Lung microvascular endothelial cell (primary cell): ENCODE measurements around the gene HSPA1B. TPM values are rescaled to one million over a fixed set of nuclear protein-coding genes. Genes with fewer than 3 reads are reported as not detected.

Source experiments
- DNase-seq, 2 donors: peaks; one replicate each; pipeline versions ENCODE4 v3.0.0 to v3.0.0-alpha.2; 2010; ENCODE audit warnings: low read depth in 2 of 2
- total RNA-seq: library from RNA; depleted of rRNA; stranded (reverse); fragments of >200 nt; gene quantifications from 2 replicates; pipeline ENCODE4 v1.2.1, GENCODE V29; 2014

HSPA1B gene
- total RNA-seq, 1 donor from 2014 or later = 30.2 TPM

DNA sequence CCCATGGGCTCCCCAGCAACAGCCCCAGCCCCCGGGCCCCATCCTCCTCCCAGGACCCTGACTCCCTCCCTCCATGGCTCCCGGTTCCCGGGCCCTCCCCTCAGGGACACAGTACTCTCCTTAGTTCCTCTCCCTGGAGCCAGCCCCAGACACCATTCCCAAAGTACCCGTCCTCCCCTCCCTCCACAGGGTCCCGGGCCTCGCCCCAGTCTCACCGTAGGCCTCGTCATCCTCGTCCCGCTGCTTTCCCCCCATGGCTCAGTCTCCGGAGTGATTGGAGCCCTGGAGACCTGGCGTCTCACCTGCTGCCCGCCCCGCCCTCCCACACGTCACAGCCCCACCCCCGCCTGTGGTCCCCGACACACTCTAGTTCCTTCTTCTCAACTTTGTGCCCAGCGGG lies 51.2 kb downstream of the HSPA1B start, which contains the start of gene SLC44A4:
SLC44A4 (minus strand) TSS at position 272 of the 400 bp plus-strand sequence; CDS start at position 255, 17 bp downstream.
- DNase-seq = no peak

DNA sequence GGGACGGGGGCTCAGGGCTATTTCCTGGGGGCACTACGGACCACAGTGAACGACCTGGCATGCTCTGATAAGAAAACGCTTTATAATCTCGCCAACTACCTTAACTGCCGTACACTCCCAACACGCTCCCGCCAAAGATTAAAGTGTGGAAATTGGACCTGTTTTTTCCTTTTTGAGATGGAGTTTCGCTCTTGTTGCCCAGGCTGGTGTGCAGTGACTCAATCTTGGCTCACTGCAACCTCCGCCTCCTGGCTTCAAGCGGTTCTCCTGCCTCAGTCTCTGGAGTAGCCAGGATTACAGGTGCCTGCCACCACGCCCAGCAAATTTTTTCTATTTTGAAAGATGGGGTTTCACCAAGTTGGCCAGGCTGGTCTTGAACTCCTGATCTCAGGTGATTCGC lies 51.6 kb downstream of the HSPA1B start:
- no peak for DNase-seq

Other genes with a start within 250 kb of the HSPA1B start
- gene LTB, start 245.3 kb upstream of the HSPA1B start, total RNA-seq = 6.7 and 9.2 TPM in 2 replicates
- gene LST1, start 241.5 kb upstream of the HSPA1B start, total RNA-seq = not detected in 2 replicates
- gene NCR3, start 234.7 kb upstream of the HSPA1B start, total RNA-seq = not detected in 2 replicates
- gene AIF1, start 212.5 kb upstream of the HSPA1B start, total RNA-seq = not detected in 2 replicates
- 19.4 and 27.2 TPM in 2 replicates for gene PRRC2A, start 207.0 kb upstream of the HSPA1B start, total RNA-seq
- gene BAG6, start 175.1 kb upstream of the HSPA1B start, total RNA-seq = 88.3 and 111 TPM in 2 replicates
- gene APOM, start 171.8 kb upstream of the HSPA1B start, total RNA-seq = 0.22 and 0.40 TPM in 2 replicates
- 15.5 and 24.0 TPM in 2 replicates for gene C6orf47, start 167.0 kb upstream of the HSPA1B start, total RNA-seq
- gene GPANK1, start 162.7 kb upstream of the HSPA1B start, total RNA-seq = 8.5 and 12.1 TPM in 2 replicates
- 64.1 and 67.6 TPM in 2 replicates for gene CSNK2B, start 161.7 kb upstream of the HSPA1B start, total RNA-seq
- gene LY6G5B, start 157.8 kb upstream of the HSPA1B start, total RNA-seq = 0.44 and 1.2 TPM in 2 replicates
- gene LY6G5C, start 146.7 kb upstream of the HSPA1B start, total RNA-seq = 1.4 and 1.7 TPM in 2 replicates
- 41.2 and 69.8 TPM in 2 replicates for gene ABHD16A, start 124.4 kb upstream of the HSPA1B start, total RNA-seq
- not detected in 2 replicates for gene LY6G6F, start 120.9 kb upstream of the HSPA1B start, total RNA-seq
- gene LY6G6D, start 112.4 kb upstream of the HSPA1B start, total RNA-seq = not detected in 2 replicates
- not detected in 2 replicates for gene LY6G6C, start 106.0 kb upstream of the HSPA1B start, total RNA-seq
- gene MPIG6B, start 104.4 kb upstream of the HSPA1B start, total RNA-seq = not detected in 2 replicates
- 109 and 159 TPM in 2 replicates for gene DDAH2, start 98.4 kb upstream of the HSPA1B start, total RNA-seq
- 469 and 552 TPM in 2 replicates for gene CLIC1, start 91.2 kb upstream of the HSPA1B start, total RNA-seq
- gene MSH5, start 87.7 kb upstream of the HSPA1B start, total RNA-seq = 1.4 and 2.6 TPM in 2 replicates
- gene SAPCD1, start 65.1 kb upstream of the HSPA1B start, total RNA-seq = 1.6 and 2.0 TPM in 2 replicates
- under 0.01 and 0.40 TPM in 2 replicates for gene VWA7, start 50.4 kb upstream of the HSPA1B start, total RNA-seq
- 36.3 and 39.0 TPM in 2 replicates for gene VARS1, start 32.0 kb upstream of the HSPA1B start, total RNA-seq
- gene LSM2, start 20.8 kb upstream of the HSPA1B start, total RNA-seq = 29.2 and 29.8 TPM in 2 replicates
- gene HSPA1L, start 12.5 kb upstream of the HSPA1B start, total RNA-seq = 0.87 and 1.8 TPM in 2 replicates
- gene HSPA1A, start 12.2 kb upstream of the HSPA1B start, total RNA-seq = 40.8 and 93.3 TPM in 2 replicates
- gene NEU1, start 35.1 kb downstream of the HSPA1B start, total RNA-seq = 41.2 and 50.0 TPM in 2 replicates
- not detected in 2 replicates for gene SLC44A4, start 51.3 kb downstream of the HSPA1B start, total RNA-seq
- 25.7 and 28.0 TPM in 2 replicates for gene EHMT2, start 70.0 kb downstream of the HSPA1B start, total RNA-seq
- gene ZBTB12, start 74.3 kb downstream of the HSPA1B start, total RNA-seq = 2.2 and 3.6 TPM in 2 replicates
- under 0.01 TPM in 1 of 2 replicates, not detected in the other for gene C2, start 100.0 kb downstream of the HSPA1B start, total RNA-seq
- 0.44 and 0.60 TPM in 2 replicates for gene CFB, start 118.4 kb downstream of the HSPA1B start, total RNA-seq
- 54.3 and 55.8 TPM in 2 replicates for gene NELFE, start 131.2 kb downstream of the HSPA1B start, total RNA-seq
- gene SKIC2, start 131.4 kb downstream of the HSPA1B start, total RNA-seq = 22.7 and 30.2 TPM in 2 replicates
- 5.9 and 10.1 TPM in 2 replicates for gene DXO, start 144.4 kb downstream of the HSPA1B start, total RNA-seq
- gene C4A, start 154.3 kb downstream of the HSPA1B start, total RNA-seq = 0.44 and 1.8 TPM in 2 replicates
- 0.44 and 1.4 TPM in 2 replicates for gene C4B, start 187.1 kb downstream of the HSPA1B start, total RNA-seq
- gene CYP21A2, start 210.7 kb downstream of the HSPA1B start, total RNA-seq = not detected in 2 replicates